Measurements from ENCODE around the gene DNAH1. TPM values are rescaled to one million over a fixed set of nuclear protein-coding genes. Genes with fewer than 3 reads are reported as not detected.
A peak's percentile ranks its signal among the peaks of the same experiment; 100 is the strongest.

The DNAH1 gene
- total RNA-seq, 2 experiments from 2014 or later, result 5.8 to 14.2 TPM

DNA sequence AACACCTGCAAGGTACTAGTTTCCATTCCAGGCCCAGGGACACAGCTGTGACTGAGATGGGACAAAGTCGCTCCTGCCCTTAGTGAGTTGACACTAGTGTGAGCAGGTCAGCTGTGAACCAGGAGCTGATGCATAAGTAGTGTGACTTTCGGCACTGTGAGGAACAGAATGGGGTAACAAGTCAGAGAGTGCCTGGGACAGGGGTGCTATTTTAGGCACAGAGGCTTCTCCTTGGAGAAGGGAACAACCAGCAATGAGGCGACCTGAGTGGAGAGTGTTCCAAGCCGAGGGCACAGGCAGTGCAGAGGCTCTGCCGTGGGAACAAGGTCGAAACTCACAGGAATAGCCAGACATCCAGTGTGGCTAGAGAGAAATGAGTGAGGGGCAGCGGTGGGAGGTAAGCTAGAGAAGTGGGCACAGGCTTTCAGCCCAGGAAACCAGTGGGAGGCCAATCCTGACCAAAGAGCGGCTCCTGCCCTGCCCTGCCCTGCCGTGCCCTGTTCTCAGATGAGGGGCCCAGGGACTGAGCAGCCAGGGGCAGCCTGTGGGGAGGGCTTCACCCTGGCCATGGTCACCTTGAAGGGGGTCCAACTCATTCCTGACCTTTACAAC lies 14.2 kb downstream of the DNAH1 start:
- POLR2A ChIA-PET, result no interaction called here
- CTCF ChIA-PET (ENCODE audit: unreplicated experiment), result interaction anchor here (0.6 kb wide), 1 partner anchor 162 kb away, joined by 3 read pairs; no protein-coding TSS in a partner anchor
- Histone ChIP-seq H3K27ac (ENCODE audit: low read depth, low read length, poor library complexity, severe bottlenecking) (no peak overlapping the region), H3K4me3 (ENCODE audit: low read depth, low read length, poor library complexity, severe bottlenecking) (no peak overlapping the region), H3K4me2 (ENCODE audit: low read length) (no peak overlapping the region), H3K79me2 (ENCODE audit: insufficient read depth, low read depth, low read length) (no peaks in the 10 kb centered on the region), H3K4me1 (ENCODE audit: insufficient read depth, low read length, poor library complexity, severe bottlenecking) (no peaks in the 10 kb centered on the region), H2AFZ (ENCODE audit: low read length) (no peak overlapping the region), H3K36me3 (ENCODE audit: insufficient read depth, low read length) (no peaks in the 10 kb centered on the region), H4K20me1 (ENCODE audit: insufficient read depth, low read length) (no peaks in the 10 kb centered on the region), H3K9me2 (ENCODE audit: insufficient read depth, low read length) (no peaks in the 10 kb centered on the region), H3K9me3 (ENCODE audit: low read length) (no peaks in the 10 kb centered on the region)
- intact Hi-C loops (cut with micrococcal nuclease; ENCODE audit: unreplicated experiment), result no loop called here
- no peak for DNase-seq (ENCODE audit: low spot score)
- no peak for TF ChIP-seq EZH2phosphoT487 (IDR thresholded peaks at IDR 0.05; ENCODE audit: borderline replicate concordance, low read depth, low read length)
- no peak for TF ChIP-seq CTCF (conservative IDR thresholded peaks at IDR 0.05; ENCODE audit: low read length)
- no TSS peak for BruUV-seq (replicated peaks)

GRCh38 chr3:52331091-52331490 lies 15.0 kb downstream of the DNAH1 start:
- H3K4me1 ChIP-seq (ENCODE audit: insufficient read depth, low read length, poor library complexity, severe bottlenecking), result no peaks in the 10 kb centered on the region
- H3K4me2 ChIP-seq (ENCODE audit: low read length), result no peak overlapping the region
- TF ChIP-seq CTCF (conservative IDR thresholded peaks at IDR 0.05; ENCODE audit: low read length), result no peak
- no peak for TF ChIP-seq EZH2phosphoT487 (IDR thresholded peaks at IDR 0.05; ENCODE audit: borderline replicate concordance, low read depth, low read length)
- H3K79me2 ChIP-seq (ENCODE audit: insufficient read depth, low read depth, low read length), result no peaks in the 10 kb centered on the region
- POLR2A ChIA-PET, result no interaction called here
- H4K20me1 ChIP-seq (ENCODE audit: insufficient read depth, low read length), result no peaks in the 10 kb centered on the region
- H2AFZ ChIP-seq (ENCODE audit: low read length), result no peak overlapping the region
- DNase-seq (ENCODE audit: low spot score), result no peak
- no TSS peak for BruUV-seq (replicated peaks)
- intact Hi-C loops (cut with micrococcal nuclease; ENCODE audit: unreplicated experiment), result no loop called here
- H3K9me3 ChIP-seq (ENCODE audit: low read length), result no peaks in the 10 kb centered on the region
- no peak overlapping the region for H3K4me3 ChIP-seq (ENCODE audit: low read depth, low read length, poor library complexity, severe bottlenecking)
- no peaks in the 10 kb centered on the region for H3K36me3 ChIP-seq (ENCODE audit: insufficient read depth, low read length)
- H3K27ac ChIP-seq (ENCODE audit: low read depth, low read length, poor library complexity, severe bottlenecking), result no peak overlapping the region
- CTCF ChIA-PET (ENCODE audit: unreplicated experiment), result interaction anchor here (0.6 kb wide), 1 partner anchor 161 kb away, joined by 3 read pairs; no protein-coding TSS in a partner anchor
- no peaks in the 10 kb centered on the region for H3K9me2 ChIP-seq (ENCODE audit: insufficient read depth, low read length)

GRCh38 chr3:52331906-52332305 lies 15.8 kb downstream of the DNAH1 start:
- ChIA-PET POLR2A (no interaction called here), CTCF (ENCODE audit: unreplicated experiment) (no interaction called here)
- Histone ChIP-seq H3K9me2 (ENCODE audit: insufficient read depth, low read length) (no peaks in the 10 kb centered on the region), H3K9me3 (ENCODE audit: low read length) (no peaks in the 10 kb centered on the region), H3K36me3 (ENCODE audit: insufficient read depth, low read length) (no peaks in the 10 kb centered on the region), H2AFZ (ENCODE audit: low read length) (no peak overlapping the region), H3K27ac (ENCODE audit: low read depth, low read length, poor library complexity, severe bottlenecking) (no peak overlapping the region), H4K20me1 (ENCODE audit: insufficient read depth, low read length) (no peaks in the 10 kb centered on the region), H3K4me3 (ENCODE audit: low read depth, low read length, poor library complexity, severe bottlenecking) (no peak overlapping the region), H3K79me2 (ENCODE audit: insufficient read depth, low read depth, low read length) (no peaks in the 10 kb centered on the region), H3K4me1 (ENCODE audit: insufficient read depth, low read length, poor library complexity, severe bottlenecking) (no peaks in the 10 kb centered on the region), H3K4me2 (ENCODE audit: low read length) (no peak overlapping the region)
- intact Hi-C loops (cut with micrococcal nuclease; ENCODE audit: unreplicated experiment), result no loop called here
- TF ChIP-seq CTCF (conservative IDR thresholded peaks at IDR 0.05; ENCODE audit: low read length), result no peak
- TF ChIP-seq EZH2phosphoT487 (IDR thresholded peaks at IDR 0.05; ENCODE audit: borderline replicate concordance, low read depth, low read length), result no peak
- peak; percentile 28 for DNase-seq (ENCODE audit: low spot score)
- no TSS peak for BruUV-seq (replicated peaks)
